Fibroblast of skin of back (primary cell): ENCODE data around the gene RNF111.
"Not testable (repeated sequence)": the region's sequence is repeated elsewhere in the genome, so short reads cannot be mapped to it uniquely, and the experiment has no call there.

Source experiments
- DNase-seq: peaks from one replicate; pipeline ENCODE4 v3.0.0-alpha.2; 2013

Gene RNF111

DNA sequence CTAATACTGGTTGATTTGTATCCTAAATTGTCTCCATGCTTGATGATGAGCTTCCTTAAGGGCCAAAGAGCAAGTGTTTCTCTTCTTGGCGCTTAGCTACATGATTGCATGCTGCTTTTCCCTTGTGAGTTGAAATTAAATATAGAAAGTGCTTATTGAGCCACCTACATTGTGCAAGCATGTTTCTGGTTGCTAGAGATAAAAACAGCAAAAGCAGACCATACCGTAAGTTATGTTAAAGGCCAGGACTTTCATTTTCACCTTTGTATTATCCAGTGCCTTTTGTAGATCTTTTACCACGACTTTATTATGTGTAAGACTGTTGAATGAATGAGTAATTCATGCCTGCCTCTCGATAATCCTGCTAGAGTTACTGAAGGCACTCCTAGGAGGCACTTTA lies 75.6 kb downstream of the RNF111 start:
- DNase-seq = no peak

GRCh38 chr15:59069430-59069829 lies 82.0 kb downstream of the RNF111 start:
- no peak for DNase-seq

DNA sequence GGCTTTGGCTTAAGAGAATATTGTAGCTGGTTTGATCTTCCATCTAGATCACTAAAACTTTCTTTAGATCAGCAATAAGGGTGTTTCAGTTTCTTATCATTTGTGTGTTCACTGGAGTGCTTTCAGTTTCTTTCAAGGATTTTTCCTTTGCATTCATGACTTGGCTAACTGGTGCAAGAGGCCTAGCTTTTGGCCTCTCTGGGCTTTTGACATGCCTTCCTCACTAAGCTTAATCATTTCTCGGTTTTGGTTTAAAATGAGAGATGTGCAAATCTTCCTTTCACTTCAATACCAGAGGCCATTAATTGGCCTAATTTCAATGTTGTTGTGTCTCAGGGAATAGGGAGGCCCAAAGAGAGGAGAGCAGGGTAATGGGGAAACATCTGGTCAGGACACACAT lies 87.1 kb downstream of the RNF111 start:
- DNase-seq = no peak

- no peak for DNase-seq
Observed at GRCh38 chr15:59087731-59088130, 100.3 kb downstream of the RNF111 start.

GRCh38 chr15:59094077-59094476 lies 106.6 kb downstream of the RNF111 start:
- no peak for DNase-seq

DNA sequence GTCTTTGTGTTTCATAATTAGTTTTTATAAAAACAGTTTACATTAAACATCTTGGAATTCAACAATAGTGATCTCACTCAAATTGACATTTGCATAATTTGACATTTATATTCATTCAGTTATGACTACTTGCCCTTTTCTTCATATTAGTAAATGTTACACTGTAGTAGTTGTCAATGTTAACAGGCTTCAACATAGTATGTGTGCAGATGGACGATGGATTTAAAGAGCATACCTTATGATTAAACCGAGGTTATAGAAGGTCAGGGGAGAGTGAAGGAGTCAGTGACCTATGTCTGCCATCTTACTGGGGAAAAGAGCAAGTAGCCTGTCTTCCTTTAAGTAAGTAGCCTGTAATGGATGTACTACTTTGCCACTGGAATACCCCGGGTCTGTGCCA lies 109.0 kb downstream of the RNF111 start:
- no peak for DNase-seq

DNA sequence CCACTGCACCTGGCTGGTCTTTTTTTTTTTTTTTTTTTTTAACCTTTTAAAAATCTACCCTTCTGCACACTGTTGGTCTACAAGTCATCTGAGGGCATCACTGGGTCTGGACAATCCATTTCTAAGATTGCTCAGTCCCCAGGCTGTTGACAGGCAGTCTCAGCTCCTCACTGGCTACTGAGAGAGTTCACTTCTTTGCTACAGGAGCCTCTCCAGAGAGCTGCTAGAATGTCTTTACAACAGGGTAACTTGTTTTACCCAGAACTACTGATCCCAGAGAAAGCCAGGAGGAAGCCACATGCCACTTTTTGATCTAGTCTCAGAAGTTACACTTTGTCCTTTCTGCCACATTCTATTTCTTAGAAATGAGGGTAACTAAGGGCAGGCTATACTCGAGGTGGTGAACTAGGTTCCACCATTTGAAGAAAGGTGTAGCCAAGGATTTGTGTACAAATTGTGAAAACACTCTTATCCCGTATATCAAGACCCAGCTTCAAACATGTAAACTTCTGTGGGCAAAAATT lies 111.8 kb downstream of the RNF111 start:
- no peak for DNase-seq

DNA sequence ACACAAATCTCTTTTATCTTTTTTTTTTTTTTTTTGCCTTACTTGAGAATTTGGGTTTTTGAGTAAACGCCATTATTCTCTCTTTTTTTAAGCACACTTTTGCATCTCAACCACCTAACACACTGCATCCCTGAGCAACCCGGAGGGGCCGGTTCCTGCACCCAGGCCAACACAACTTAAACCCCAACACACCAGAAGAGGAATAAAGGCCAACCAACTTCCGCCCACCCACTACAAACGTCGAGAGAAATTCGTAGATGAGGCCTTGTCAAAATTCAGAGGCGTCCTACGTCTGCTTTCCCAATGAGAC lies 117.1 kb downstream of the RNF111 start:
- no peak for DNase-seq

DNA sequence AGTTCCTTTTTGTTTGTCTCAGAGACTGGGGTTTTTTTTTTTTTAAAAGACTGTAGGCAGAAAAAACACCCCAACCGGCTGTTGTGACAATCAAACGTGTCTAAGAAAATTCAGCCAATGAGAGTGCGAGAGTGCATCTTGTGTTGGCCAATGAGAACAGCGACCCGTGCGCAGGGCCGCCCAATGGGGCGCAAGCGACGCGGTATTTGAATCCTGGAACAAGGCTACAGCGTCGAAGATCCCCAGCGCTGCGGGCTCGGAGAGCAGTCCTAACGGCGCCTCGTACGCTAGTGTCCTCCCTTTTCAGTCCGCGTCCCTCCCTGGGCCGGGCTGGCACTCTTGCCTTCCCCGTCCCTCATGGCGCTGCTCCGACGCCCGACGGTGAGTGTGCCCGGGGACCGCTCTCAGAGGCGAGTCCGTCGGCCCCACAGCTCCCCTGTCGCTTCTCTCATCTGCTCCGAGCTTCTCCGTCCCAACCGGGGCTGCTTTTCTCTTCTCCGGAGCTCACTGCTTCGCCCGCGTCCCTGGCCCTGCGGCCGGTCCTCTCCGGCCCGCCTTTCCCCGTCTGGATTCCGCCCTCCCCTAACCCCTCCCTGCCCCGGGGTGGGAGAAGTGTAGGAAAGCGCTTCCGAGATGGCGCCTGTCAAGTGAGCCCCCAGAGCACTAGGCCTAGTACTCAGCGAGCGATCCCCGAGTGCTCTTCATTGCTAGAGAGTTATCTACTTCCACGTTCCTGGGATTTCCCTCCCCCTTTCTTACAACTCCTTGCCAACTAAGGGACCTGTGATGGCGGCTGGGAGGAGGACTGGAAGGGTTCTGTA lies 117.7 kb downstream of the RNF111 start, which contains the start of gene CCNB2:
Gene CCNB2 (plus strand): TSS at position 235 of the 821 bp plus-strand sequence. CDS start 123 bp downstream, at position 358.
- DNase-seq = peak; percentile 95

GRCh38 chr15:59105854-59106253 lies 118.4 kb downstream of the RNF111 start:
- no peak for DNase-seq

GRCh38 chr15:59111251-59111650 lies 123.8 kb downstream of the RNF111 start:
- DNase-seq = no peak

DNA sequence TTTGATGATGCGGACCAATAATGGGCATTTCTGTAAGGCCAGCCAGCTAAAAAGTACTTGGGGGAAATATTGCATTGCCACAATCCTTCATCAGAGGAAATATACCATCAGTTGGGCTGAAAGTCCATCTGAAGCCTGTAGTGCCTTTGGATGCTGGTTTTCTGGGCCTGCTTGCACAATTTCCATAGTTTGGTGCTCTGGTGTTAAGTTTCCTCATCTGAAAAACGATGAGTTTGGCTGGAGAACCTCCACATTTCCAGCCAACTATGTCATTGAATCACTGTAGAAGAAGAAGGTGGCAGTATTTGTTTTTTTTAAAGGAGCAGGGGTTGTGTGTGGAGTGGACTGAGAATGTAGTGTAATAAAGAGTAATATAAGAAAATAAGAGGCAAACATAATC lies 127.6 kb downstream of the RNF111 start:
- no peak for DNase-seq

DNA sequence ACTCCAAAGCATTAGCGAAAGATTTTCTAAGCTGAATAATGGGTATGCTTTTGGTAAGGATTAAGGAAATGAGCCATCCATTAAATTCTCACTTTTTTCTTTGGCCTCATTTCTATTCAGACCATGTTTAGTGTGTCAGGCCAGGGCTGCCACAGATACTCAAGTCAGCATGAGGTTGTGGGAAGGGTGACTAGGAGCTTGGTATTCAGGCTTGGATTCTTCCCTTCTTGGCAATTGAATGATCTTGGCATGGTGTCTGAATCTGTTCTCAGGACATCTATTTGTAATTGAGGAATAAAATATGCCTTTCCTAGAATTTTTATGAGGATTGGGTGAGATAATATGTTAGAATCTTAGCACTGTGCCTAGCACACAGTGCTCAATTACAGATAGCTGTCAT lies 128.7 kb downstream of the RNF111 start:
- peak; percentile 26 for DNase-seq

- DNase-seq = no peak
Observed at GRCh38 chr15:59116771-59117170, 129.3 kb downstream of the RNF111 start.

- no peak for DNase-seq
Observed at GRCh38 chr15:59119625-59120024, 132.2 kb downstream of the RNF111 start.

DNA sequence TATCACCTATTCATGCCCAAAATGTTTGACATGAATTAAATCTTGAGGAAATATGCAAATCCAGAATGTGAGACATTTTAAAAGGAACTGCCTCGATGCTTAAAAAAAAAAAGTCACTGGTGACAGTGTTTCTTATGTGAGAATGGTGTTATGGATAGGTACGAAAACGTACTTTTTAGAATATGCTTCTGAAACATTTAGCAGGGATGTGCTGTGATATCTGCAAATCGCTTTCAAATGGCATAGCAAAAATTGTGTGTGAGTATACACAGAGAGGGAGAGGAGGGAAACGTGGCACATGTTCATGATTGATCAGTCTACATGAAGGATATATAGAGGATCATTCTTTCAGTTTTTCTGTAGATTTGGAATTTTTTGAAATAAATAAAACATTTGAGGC lies 133.5 kb downstream of the RNF111 start:
- DNase-seq = no peak

DNA sequence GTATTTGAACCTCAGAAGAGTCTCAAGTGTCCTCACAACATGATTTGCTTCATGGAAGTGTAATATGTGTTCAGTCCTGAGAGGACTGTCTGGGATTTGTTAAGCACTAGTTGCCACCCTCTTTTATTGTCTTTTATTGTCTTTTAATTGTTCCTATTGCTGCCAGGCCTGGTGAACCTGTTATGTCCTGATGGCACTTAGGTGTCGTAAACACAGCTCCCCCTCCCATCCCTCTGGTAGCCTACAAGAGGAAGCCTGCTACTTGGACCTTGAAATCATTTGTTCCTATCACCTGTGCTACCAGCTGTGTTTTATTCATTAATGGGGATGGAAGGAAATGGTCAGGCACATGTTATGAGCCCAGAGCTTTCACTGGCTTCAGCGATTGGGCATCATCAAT lies 136.8 kb downstream of the RNF111 start:
- DNase-seq = no peak

GRCh38 chr15:59125683-59126082 lies 138.2 kb downstream of the RNF111 start:
- DNase-seq = not testable (repeated sequence)

DNA sequence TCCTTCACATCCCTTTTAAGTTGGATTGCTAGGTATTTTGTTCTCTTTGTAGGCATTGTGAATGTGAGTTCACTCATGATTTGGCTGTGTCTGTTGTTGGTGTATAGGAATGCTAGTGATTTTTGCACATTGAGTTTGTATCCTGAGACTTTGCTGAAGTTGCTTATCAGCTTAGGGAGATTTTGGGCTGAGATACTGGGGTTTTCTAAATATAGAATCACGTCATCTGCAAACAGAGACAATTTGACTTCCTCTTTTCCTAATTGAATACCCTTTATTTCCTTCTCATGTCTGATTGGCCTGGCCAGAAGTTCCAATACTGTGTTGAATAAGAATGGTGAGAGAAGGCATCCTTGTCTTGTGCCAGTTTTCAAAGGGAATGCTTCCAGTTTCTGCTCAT lies 139.8 kb downstream of the RNF111 start:
- not testable (repeated sequence) for DNase-seq

- DNase-seq = no peak
Observed at GRCh38 chr15:59131456-59131855, 144.0 kb downstream of the RNF111 start.

- DNase-seq = no peak
Observed at GRCh38 chr15:59131969-59132562, 144.6 kb downstream of the RNF111 start.

DNA sequence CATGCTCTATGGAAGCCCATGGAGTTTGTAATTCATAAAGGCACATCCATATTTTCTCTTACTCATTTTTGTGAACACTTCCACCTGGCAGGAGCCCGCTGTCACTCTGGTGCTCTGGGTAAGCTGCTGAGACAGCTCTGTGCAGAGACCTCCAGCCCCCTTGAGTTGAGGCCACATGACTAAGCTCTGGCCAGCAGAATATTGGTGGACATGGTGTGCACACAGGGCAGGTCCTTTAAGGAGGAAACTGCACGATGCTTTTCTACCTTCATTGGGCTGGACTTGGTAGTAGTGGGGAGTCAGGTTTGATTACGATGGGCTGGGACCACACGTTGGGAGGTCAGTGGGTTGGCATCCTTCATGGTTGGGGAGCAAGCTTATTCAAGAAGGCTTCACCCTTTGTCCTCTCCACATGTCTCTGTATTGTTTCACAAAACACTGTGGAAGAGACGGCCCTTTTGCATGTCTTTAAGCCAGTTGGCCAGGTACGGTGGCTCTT lies 146.5 kb downstream of the RNF111 start:
- no peak for DNase-seq

- DNase-seq = no peak
Observed at GRCh38 chr15:59137566-59137965, 150.1 kb downstream of the RNF111 start.

GRCh38 chr15:59138243-59138642 lies 150.8 kb downstream of the RNF111 start:
- DNase-seq = peak; percentile 39
